OCI-LY7 (cell line): ENCODE measurements around the gene CACNB2. TPM values are rescaled to one million over a fixed set of nuclear protein-coding genes. Genes with fewer than 3 reads are reported as not detected.

Experiments
- BruUV-seq: library from RNA; stranded (reverse); fragments of 400-500 nt; replicated peaks from 2 replicates; lab custom pipeline; 2021; lab: Mats Ljungman, UMichigan
- CTCF ChIA-PET: fragments of 300-600 bp; sonication (Branson Sonifier 250); formaldehyde crosslinking; loops from one replicate; lab custom pipeline; 2022; ENCODE audit warnings: antibody characterized with exemption; ENCODE audit not compliant: unreplicated experiment; lab: Charles Lee
- POLR2A ChIA-PET: fragments of 300-600 bp; sonication (Branson Sonifier 250); formaldehyde crosslinking; loops from one replicate; lab custom pipeline; 2022; ENCODE audit warnings: antibody characterized with exemption; lab: Charles Lee
- DNase-seq: peaks from one replicate; pipeline ENCODE4 v3.0.0-alpha.2; 2015; ENCODE audit warnings: low spot score
- H2AFZ ChIP-seq: fragments of 200-600 bp; sonication (generic), shearing (Covaris generic); 2 replicates; pipeline ENCODE4 v1.6.1; 2014; ENCODE audit warnings: mild to moderate bottlenecking, antibody characterized with exemption, low read length, moderate library complexity
- H3K27ac ChIP-seq: fragments of 200-600 bp; sonication (generic); 2 replicates; pipeline ENCODE4 v1.5.1; 2014; ENCODE audit warnings: mixed run types, low read depth, mild to moderate bottlenecking, moderate library complexity, low read length, inconsistent platforms; ENCODE audit not compliant: poor library complexity, severe bottlenecking
- H3K36me3 ChIP-seq: fragments of 200-600 bp; sonication (generic); 2 replicates; pipeline ENCODE4 v1.6.1; 2014; ENCODE audit warnings: mild to moderate bottlenecking, antibody characterized with exemption, low read length, moderate library complexity, mixed read lengths; ENCODE audit not compliant: insufficient read depth
- H3K4me1 ChIP-seq: fragments of 200-600 bp; sonication (generic); 2 replicates; pipeline ENCODE4 v1.5.1; 2014; ENCODE audit warnings: mild to moderate bottlenecking, low read length; ENCODE audit not compliant: insufficient read depth, poor library complexity, severe bottlenecking
- H3K4me2 ChIP-seq: fragments of 200-600 bp; sonication (generic); 2 replicates; pipeline ENCODE4 v1.6.1; 2014; ENCODE audit warnings: mild to moderate bottlenecking, low read length
- H3K4me3 ChIP-seq: fragments of 200-600 bp; sonication (generic); 2 replicates; pipeline ENCODE4 v1.5.1; 2014; ENCODE audit warnings: mild to moderate bottlenecking, low read depth, low read length; ENCODE audit not compliant: poor library complexity, severe bottlenecking
- H3K79me2 ChIP-seq: fragments of 200-600 bp; sonication (generic); 2 replicates; pipeline ENCODE4 v1.6.1; 2016; ENCODE audit warnings: low read depth, mild to moderate bottlenecking, low read length, moderate library complexity, mixed read lengths; ENCODE audit not compliant: insufficient read depth
- H3K9me2 ChIP-seq: fragments of 200-600 bp; sonication (generic); 2 replicates; pipeline ENCODE4 v1.6.1; 2016; ENCODE audit warnings: mild to moderate bottlenecking, low read length, mixed read lengths; ENCODE audit not compliant: insufficient read depth
- H3K9me3 ChIP-seq: fragments of 200-600 bp; sonication (generic); 2 replicates; pipeline ENCODE4 v1.6.1; 2014; ENCODE audit warnings: mild to moderate bottlenecking, mixed run types, low read length, mixed read lengths
- H4K20me1 ChIP-seq: fragments of 200-600 bp; sonication (generic); 2 replicates; pipeline ENCODE4 v1.6.1; 2014; ENCODE audit warnings: mild to moderate bottlenecking, antibody characterized with exemption, low read length, moderate library complexity, mixed read lengths; ENCODE audit not compliant: insufficient read depth
- CTCF ChIP-seq: fragments of 200-600 bp; sonication (generic); conservative IDR thresholded peaks from 2 replicates; pipeline ENCODE4 v1.5.1; 2014; ENCODE audit warnings: mild to moderate bottlenecking, antibody characterized with exemption, low read length, moderate library complexity, mixed read lengths
- EZH2phosphoT487 ChIP-seq: fragments of 200-600 bp; sonication (generic); IDR thresholded peaks from 2 replicates; pipeline ENCODE4 v1.6.1; 2018; ENCODE audit warnings: low read depth, borderline replicate concordance, mild to moderate bottlenecking, mixed run types, antibody characterized with exemption, low read length, moderate library complexity, mixed read lengths
- intact Hi-C: fragments of 100-400 bp; cut with micrococcal nuclease; formaldehyde crosslinking; loops from one replicate; pipeline ENCODE4 v1.10.0; 2022; ENCODE audit not compliant: unreplicated experiment
- total RNA-seq, 2 experiments: library from RNA; depleted of rRNA in 1 of 2; stranded (reverse); fragments of >200 nt in 1 of 2; shearing (Covaris generic) in 1 of 2; gene quantifications; 2 replicates each; pipeline ENCODE4 v1.2.3, GENCODE V29; 2014 to 2022

The CACNB2 gene
- total RNA-seq, 2 experiments from 2014 or later = not detected

GRCh38 chr10:18109341-18109870 lies 30.8 kb upstream of the CACNB2 start:
- H3K9me3 ChIP-seq = no peaks in the 10 kb centered on the region
- H2AFZ ChIP-seq = no peak overlapping the region
- no TSS peak for BruUV-seq
- DNase-seq = no peak
- no peaks in the 10 kb centered on the region for H3K4me1 ChIP-seq
- H3K36me3 ChIP-seq = no peaks in the 10 kb centered on the region
- CTCF ChIA-PET = no interaction called here
- no peaks in the 10 kb centered on the region for H4K20me1 ChIP-seq
- no peak for TF ChIP-seq EZH2phosphoT487
- TF ChIP-seq CTCF = no peak
- H3K9me2 ChIP-seq = no peaks in the 10 kb centered on the region
- H3K4me2 ChIP-seq = no peak overlapping the region
- intact Hi-C loops = loop anchor here (10.0 kb wide), 1 partner anchor 265 kb away; no protein-coding TSS in a partner anchor
- H3K79me2 ChIP-seq = no peaks in the 10 kb centered on the region
- POLR2A ChIA-PET = no interaction called here
- no peak overlapping the region for H3K27ac ChIP-seq
- no peak overlapping the region for H3K4me3 ChIP-seq

GRCh38 chr10:18113881-18114280 lies 26.3 kb upstream of the CACNB2 start:
- H2AFZ ChIP-seq = no peak overlapping the region
- no peak overlapping the region for H3K4me3 ChIP-seq
- no peak for TF ChIP-seq CTCF
- no peak for TF ChIP-seq EZH2phosphoT487
- no peak overlapping the region for H3K4me2 ChIP-seq
- CTCF ChIA-PET = no interaction called here
- POLR2A ChIA-PET = no interaction called here
- H3K27ac ChIP-seq = no peak overlapping the region
- BruUV-seq = no TSS peak
- no peaks in the 10 kb centered on the region for H3K9me3 ChIP-seq
- H3K36me3 ChIP-seq = no peaks in the 10 kb centered on the region
- no peaks in the 10 kb centered on the region for H3K9me2 ChIP-seq
- H3K4me1 ChIP-seq = no peaks in the 10 kb centered on the region
- no peaks in the 10 kb centered on the region for H3K79me2 ChIP-seq
- no peak for DNase-seq
- intact Hi-C loops = no loop called here
- H4K20me1 ChIP-seq = no peaks in the 10 kb centered on the region

GRCh38 chr10:18117276-18117675 lies 22.9 kb upstream of the CACNB2 start:
- H4K20me1 ChIP-seq = no peaks in the 10 kb centered on the region
- H3K27ac ChIP-seq = no peak overlapping the region
- intact Hi-C loops = no loop called here
- H3K4me2 ChIP-seq = no peak overlapping the region
- ChIA-PET CTCF (no interaction called here), POLR2A (interaction anchor here (0.9 kb wide), 1 partner anchor 9 kb away, joined by 3 read pairs; no protein-coding TSS in a partner anchor)
- H3K9me2 ChIP-seq = no peaks in the 10 kb centered on the region
- no peak overlapping the region for H3K4me3 ChIP-seq
- H3K4me1 ChIP-seq = no peaks in the 10 kb centered on the region
- no peaks in the 10 kb centered on the region for H3K9me3 ChIP-seq
- no peaks in the 10 kb centered on the region for H3K36me3 ChIP-seq
- no peaks in the 10 kb centered on the region for H3K79me2 ChIP-seq
- no peak overlapping the region for H2AFZ ChIP-seq
- TF ChIP-seq EZH2phosphoT487 = no peak
- no peak for TF ChIP-seq CTCF
- DNase-seq = no peak
- no TSS peak for BruUV-seq
